Measurements from ENCODE around the gene MRNIP.
"Not testable (repeated sequence)": the region's sequence is repeated elsewhere in the genome, so short reads cannot be mapped to it uniquely, and the experiment has no call there.

Gene MRNIP

DNA sequence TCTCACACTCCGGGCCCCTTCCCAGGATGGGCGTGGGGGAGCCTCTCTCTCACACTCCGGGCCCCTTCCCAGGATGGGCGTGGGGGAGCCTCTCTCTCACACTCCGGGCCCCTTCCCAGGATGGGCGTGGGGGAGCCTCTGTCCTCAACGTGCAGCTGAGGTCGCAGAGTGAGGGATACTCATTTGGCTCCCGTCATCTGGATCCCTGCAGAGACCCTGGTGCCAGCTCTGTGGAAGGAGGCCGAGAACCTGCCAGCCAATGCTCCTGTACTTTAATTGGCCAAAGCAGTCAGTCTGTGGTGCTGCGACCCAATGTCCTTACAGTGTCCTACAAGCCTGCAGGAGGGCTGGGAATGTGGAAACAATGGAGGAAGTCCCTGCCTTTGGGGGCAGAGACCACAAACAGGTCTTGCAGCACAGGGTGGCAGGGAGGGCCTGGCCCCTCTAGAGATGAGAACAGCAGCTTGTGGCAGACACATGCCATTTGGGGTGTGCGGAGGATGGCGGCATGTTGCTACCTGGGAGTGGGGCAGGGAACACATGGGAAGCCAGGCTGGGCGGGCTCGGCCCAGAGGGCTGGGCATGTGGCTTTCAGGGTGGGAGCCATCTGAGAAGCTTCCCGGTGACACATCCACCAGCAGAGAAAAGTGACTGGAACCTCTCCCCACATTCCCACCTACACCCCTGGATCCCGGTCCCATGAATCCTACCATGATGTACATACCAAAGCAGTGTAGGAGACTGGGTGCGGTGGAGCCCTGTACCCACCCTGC, 13.6 kb upstream of the MRNIP start:
- no peak for DNase-seq (ENCODE audit: low read depth in 2 of 3, low spot score in 2 of 3)

- not testable (repeated sequence) for DNase-seq (ENCODE audit: low read depth in 2 of 3, low spot score in 2 of 3)
Observed at GRCh38 chr5:179871533-179871932, 12.9 kb upstream of the MRNIP start.

- no peak for DNase-seq (ENCODE audit: low read depth in 2 of 3, low spot score in 2 of 3)
Observed at GRCh38 chr5:179870952-179871351, 12.3 kb upstream of the MRNIP start.

- DNase-seq (ENCODE audit: low read depth in 2 of 3, low spot score in 2 of 3), result no peak
Observed at GRCh38 chr5:179870403-179870903, 11.8 kb upstream of the MRNIP start.

DNA sequence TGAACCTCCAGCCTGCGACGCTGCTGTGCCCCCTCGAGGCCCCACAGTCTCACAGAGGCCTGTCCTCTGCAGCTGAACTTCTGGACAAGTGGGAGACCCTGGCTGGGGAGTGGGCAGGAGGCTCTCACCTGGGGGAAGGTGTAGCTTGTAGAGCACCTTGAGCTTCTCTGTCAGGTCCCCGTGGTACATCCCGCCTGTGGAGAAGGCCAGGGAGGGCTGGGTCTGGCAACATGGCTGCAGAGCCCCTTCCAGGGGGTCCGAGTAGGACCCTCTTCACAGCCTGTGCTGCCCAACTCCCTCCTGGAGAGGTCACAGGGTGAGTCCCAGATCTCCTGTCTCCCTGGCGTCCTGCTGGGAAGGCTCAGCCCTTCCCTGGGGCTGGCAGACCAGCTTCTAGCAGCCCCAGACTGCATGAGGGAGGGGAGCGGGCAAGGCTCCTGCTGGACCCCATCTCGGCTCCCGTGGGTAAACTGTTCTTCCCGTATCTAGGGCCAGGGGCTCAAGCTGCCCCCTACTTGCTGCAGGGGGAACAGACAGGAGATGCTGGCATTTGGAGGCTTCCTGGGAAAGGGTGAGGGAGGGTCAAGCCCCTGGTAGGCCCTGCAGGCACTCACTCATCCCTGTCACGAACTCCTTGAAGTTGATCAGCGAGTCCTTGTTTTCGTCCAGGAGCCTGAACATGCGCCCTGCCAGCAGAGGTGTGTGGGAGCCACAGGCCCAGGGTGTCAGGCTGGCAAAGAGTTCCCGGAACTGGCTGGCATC, 11.2 kb upstream of the MRNIP start:
- no peak for DNase-seq (ENCODE audit: low read depth in 2 of 3, low spot score in 2 of 3)

DNA sequence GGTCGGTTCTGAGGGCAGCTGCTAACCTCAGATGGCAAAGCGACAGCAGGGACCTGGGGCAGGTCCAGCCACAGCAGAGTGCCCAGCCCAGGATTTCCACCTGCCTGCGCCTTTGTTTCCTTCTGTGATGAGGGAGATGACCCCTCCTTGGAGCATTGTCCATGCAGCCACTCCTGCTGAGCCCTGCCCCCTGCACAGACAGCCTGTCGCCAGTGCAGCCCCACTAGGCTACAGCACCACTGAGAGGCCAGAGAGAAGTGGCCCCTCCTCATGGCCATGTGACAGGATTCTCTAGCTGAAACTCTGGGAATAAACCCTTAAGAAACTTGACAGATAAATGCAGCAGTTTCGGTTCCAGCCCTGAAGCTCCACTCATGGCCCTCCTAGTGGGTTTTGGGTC, 10.5 kb upstream of the MRNIP start:
- DNase-seq (ENCODE audit: low read depth in 2 of 3, low spot score in 2 of 3), result no peak

DNA sequence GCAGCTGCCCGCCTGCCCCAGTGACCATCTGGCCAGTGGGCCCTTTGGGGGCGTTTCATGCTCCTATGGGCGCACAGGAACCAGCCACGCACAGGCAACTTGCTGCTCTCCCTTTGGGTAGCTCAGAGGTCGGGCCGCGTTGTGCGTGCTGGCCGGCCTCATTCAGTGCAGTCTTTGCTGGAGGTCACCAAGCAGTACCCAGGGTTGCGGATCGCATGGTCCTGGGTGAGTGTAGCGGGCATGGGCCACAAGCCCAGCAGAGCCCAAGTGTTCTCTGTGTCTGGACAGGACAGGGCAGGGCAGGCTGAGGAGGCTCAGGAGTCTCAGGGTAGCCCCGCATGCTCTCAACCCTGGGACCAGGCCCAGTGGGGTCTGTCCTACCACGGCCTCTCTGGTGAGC, 9.9 kb upstream of the MRNIP start:
- DNase-seq (ENCODE audit: low read depth in 2 of 3, low spot score in 2 of 3), result no peak

DNA sequence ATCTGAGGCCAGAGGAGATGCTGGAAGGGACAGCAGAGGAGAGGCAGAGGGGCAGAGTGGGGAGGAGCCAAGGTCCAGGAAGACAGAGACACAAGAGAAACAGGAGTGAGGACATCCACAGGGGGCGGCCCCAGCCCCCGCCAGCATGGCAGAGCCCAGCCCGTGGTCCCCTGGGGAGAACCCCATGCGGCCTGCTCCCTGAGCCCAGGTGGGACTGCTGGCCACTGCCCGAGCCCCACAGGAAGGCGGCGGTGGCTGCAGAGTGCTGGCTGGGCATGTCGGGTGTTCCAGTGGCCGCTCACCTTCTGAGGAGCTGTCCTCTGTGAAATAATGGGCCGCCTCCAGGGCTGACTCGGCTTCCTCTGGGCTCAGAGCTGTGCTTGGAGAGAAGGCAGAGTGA, 8.9 kb upstream of the MRNIP start:
- no peak for DNase-seq (ENCODE audit: low read depth in 2 of 3, low spot score in 2 of 3)

GRCh38 chr5:179867079-179867465, 8.5 kb upstream of the MRNIP start:
- DNase-seq (ENCODE audit: low read depth in 2 of 3, low spot score in 2 of 3), result no peak

GRCh38 chr5:179866241-179867078, 7.8 kb upstream of the MRNIP start:
- DNase-seq (ENCODE audit: low read depth in 2 of 3, low spot score in 2 of 3), result no peak

DNA sequence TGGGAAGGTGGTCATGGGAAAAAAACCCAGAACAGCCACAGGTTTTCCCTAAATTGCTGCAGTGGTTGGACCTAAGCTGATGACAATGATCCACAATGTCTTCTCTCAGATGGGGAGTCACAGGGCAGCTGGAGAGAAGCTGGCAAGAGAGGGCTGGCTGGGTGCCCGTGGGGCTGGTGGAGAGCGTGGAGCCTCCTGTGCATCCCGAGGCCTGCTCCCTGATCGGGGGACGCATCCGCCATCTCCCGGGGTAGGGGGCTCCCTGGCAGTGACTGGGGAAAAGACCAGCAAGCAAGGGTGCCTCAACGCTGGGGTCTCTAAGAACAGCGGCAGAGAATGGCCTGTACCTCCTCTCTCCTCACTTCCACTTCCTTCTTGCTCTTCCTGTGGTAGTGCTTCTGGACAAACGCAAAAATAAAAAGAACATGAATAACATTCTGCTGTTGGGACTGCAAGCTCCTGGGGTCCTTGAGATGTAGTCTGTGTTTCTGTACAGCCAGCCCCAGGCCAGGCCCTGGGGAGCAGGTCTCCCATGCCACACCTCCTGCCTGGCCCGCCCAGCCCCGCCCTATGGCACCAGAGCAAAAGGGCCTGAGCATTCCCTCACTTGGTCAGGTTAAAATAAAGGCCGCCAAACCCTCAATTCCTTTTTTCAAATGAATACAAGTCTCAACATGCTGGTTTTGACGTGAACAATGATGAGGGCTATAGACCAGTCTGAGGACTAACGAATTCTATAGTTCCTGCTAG, 7.0 kb upstream of the MRNIP start:
- no peak for DNase-seq (ENCODE audit: low read depth in 2 of 3, low spot score in 2 of 3)

GRCh38 chr5:179864686-179865085, 6.1 kb upstream of the MRNIP start:
- DNase-seq (ENCODE audit: low read depth in 2 of 3, low spot score in 2 of 3), result no peak

GRCh38 chr5:179863449-179864085, 5.0 kb upstream of the MRNIP start:
- no peak for DNase-seq (ENCODE audit: low read depth in 2 of 3, low spot score in 2 of 3)

GRCh38 chr5:179862891-179863290, 4.3 kb upstream of the MRNIP start:
- no peak for DNase-seq (ENCODE audit: low read depth in 2 of 3, low spot score in 2 of 3)

- DNase-seq (ENCODE audit: low read depth in 2 of 3, low spot score in 2 of 3), result no peak
Observed at GRCh38 chr5:179862296-179862695, 3.7 kb upstream of the MRNIP start.

DNA sequence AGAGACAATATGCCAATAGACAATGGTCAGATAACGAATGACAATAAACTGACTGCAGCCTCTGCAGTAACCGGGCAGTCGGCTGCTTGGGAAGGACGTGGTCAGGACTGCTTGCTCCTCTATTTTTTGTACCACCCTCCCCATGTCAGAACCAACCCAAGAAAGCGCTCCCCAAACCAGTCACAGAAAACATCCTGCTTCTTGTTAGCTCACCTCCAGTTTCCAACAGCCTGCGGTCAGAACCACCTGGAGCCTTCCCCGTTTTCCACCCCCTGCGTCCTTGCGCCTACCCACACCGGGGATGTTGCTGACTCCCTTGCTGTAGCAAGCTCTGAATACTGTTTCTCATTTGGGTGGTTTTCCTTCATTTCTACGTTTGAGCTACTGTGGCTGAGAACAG, 1.7 kb upstream of the MRNIP start:
- no peak for DNase-seq (ENCODE audit: low read depth in 2 of 3, low spot score in 2 of 3)

DNA sequence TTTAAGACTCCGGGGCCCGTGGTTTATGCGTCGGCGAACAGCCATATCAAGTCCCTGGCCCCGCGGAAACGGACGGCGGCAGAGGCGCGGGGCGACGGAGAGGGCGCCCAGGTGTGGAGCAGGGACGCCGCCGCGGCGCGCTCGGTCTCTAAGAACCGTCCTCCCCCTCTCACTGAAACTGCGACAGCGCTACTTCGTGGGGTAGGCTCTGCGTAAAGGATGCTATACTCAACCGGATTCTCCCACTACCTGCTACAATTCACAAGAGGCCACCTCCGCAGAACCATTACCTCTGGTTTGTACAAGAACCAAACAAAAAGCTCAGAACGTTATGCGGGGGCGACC, 404 bp downstream of the MRNIP start:
- no peak for DNase-seq (ENCODE audit: low read depth in 2 of 3, low spot score in 2 of 3)

DNA sequence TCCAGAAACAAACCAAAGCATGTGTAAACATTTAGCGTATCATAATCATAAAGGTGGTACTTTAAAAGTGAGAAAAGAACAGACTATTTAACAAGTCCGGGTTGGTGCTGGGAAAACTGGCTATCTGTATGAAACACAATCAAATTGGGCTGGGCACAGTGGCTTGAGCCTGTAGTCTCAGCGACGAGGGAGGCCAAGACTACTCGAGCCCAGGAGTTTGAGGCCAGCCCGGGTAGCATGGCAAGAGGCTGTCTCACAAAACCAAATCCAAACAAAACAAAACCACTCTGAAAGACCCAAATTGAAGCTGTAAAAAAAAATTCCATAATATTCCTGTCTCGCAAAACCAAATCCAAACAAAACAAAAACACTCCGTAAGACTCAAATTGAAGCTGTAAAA, 4.3 kb downstream of the MRNIP start:
- no peak for DNase-seq (ENCODE audit: low read depth in 2 of 3, low spot score in 2 of 3)

GRCh38 chr5:179852993-179853547, 5.5 kb downstream of the MRNIP start:
- DNase-seq (ENCODE audit: low read depth in 2 of 3, low spot score in 2 of 3), result no peak

- no peak for DNase-seq (ENCODE audit: low read depth in 2 of 3, low spot score in 2 of 3)
Observed at GRCh38 chr5:179841621-179842020, 17.0 kb downstream of the MRNIP start.

Data from activated CD8-positive, alpha-beta memory T cell treated with anti-CD3 and anti-CD28 coated beads for 48 hours (primary cell).